ENCODE measurements around the gene SFT2D1.

Gene SFT2D1

DNA sequence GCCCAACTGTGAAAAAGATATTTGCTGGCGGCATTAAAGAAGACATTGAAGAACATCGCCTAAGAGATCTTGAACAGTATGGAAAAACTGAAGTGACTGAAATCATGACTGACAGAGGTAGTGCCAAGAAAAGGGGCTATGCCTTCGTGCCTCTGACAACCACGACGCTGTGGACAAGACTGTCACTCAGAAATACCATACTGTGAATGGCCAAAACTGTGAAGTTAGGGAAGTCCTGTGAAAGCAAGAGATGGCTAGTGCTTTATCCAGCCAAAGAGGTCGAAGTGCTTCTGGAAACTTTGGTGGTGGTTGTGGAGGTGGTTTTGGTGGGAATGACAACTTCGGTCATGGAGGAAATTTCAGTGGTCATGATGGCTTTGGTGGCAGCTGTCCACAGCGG is 7.5 kb downstream of the SFT2D1 start:
- no peak overlapping the region for H3K4me3 ChIP-seq (ENCODE audit: low read length)
- DNase-seq (ENCODE audit: low read depth), result no peak
- TF ChIP-seq, protein P1, sequence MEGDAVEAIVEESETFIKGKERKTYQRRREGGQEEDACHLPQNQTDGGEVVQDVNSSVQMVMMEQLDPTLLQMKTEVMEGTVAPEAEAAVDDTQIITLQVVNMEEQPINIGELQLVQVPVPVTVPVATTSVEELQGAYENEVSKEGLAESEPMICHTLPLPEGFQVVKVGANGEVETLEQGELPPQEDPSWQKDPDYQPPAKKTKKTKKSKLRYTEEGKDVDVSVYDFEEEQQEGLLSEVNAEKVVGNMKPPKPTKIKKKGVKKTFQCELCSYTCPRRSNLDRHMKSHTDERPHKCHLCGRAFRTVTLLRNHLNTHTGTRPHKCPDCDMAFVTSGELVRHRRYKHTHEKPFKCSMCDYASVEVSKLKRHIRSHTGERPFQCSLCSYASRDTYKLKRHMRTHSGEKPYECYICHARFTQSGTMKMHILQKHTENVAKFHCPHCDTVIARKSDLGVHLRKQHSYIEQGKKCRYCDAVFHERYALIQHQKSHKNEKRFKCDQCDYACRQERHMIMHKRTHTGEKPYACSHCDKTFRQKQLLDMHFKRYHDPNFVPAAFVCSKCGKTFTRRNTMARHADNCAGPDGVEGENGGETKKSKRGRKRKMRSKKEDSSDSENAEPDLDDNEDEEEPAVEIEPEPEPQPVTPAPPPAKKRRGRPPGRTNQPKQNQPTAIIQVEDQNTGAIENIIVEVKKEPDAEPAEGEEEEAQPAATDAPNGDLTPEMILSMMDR (conservative IDR thresholded peaks at IDR 0.05; ENCODE audit: low read length), result no peak

- TF ChIP-seq, protein P1 (conservative IDR thresholded peaks at IDR 0.05; ENCODE audit: low read length), result no peak
- no peak for DNase-seq (ENCODE audit: low read depth)
- H3K4me3 ChIP-seq (ENCODE audit: low read length), result no peak overlapping the region
These were observed 9.0 kb downstream of the SFT2D1 start for GRCh38 chr6:166333172-166333995.

DNA sequence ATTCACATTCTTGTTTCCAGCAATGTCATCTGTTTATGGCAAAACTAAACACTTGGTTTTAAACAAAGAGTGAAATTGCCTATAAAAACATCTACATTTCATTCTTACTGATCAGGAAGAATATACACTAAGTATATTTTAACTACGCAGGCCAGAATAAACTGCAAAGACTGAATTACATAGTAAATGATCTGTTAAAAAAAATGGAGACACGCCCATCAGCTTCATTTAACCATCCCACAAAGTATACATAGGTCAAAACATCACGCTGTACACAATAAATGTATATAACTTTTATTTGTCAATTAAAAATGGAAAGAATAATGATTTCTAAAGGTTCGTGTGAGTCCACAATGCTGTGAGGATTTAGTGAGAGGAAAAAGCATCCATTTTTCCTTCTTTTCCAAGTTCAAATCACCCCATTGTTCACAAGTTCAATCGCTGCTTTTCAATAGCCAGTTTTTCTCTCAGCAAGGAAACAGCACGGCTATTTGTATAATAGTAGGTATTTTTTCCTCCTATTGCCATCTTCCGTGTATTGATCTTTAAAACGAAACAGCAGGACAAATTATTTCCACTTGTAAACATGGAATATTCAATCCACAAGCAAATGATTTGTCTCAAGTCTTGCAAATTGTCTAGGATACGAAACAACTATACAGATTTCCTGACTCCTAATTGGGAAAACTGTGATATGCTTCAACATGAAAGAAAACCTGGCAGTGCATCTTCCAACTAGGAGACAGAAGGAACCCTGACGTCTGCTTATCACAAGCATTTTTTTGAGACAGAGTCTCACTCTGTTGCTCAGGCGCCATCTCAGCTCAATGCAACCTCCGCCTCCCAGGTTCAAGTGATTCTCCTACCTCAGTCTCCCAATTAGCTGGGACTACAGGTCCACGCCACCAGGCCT is 10.6 kb downstream of the SFT2D1 start:
- no peak overlapping the region for H3K4me3 ChIP-seq (ENCODE audit: low read length)
- TF ChIP-seq, protein P1 (conservative IDR thresholded peaks at IDR 0.05; ENCODE audit: low read length), result no peak
- no peak for DNase-seq (ENCODE audit: low read depth)

DNA sequence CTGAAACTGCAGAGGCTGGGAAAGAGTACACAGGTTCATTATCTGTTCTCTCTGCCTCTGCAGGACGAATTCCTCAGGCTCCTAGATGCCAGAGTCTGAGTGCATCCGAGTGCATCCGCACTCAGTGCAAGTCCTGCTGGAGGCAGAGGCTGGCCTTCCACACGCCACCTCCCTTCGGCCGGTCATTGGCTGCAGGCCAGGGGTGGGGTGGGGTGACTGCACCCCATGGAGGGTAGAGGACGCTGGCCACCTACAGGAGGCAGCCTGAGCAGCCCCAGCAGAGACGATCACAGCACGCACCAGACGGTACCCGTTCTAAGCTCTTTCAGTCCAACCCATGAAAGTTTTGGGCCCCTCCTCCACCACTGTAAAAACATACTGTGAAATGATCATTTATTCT is 11.7 kb downstream of the SFT2D1 start:
- no peak overlapping the region for H3K4me3 ChIP-seq (ENCODE audit: low read length)
- no peak for DNase-seq (ENCODE audit: low read depth)
- TF ChIP-seq, protein P1 (conservative IDR thresholded peaks at IDR 0.05; ENCODE audit: low read length), result no peak

DNA sequence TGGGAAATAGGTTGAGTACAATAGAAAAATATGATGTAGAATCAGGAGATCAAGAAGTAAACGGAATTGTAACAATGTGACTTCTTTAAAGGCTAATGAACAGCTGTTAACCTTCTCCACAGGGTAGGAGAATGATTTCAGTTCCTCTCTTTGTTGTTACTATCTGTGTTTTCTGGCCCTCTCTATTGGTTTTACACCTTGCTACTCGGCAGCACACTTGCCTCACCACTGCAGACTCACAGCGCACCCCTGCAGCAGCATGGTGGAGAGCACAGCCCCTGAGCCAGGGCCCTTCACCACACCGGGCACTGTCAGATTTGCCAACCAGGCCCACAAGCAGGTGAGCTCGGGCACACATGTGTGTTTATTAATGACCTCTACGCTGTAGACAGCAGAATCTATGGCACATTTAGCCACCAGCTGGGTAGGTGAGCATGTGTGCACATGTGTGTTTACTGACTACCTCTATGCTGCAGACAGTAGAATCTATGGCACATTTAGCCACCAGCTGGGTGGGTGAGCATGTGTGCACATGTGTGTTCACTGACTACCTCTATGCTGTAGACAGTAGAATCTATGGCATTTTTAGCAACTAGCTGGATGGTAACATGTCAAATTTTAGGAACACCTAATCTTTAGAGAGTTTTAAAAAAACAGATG is 16.8 kb downstream of the SFT2D1 start:
- DNase-seq (ENCODE audit: low read depth), result no peak
- H3K4me3 ChIP-seq (ENCODE audit: low read length), result no peak overlapping the region
- TF ChIP-seq, protein P1 (conservative IDR thresholded peaks at IDR 0.05; ENCODE audit: low read length), result no peak

DNA sequence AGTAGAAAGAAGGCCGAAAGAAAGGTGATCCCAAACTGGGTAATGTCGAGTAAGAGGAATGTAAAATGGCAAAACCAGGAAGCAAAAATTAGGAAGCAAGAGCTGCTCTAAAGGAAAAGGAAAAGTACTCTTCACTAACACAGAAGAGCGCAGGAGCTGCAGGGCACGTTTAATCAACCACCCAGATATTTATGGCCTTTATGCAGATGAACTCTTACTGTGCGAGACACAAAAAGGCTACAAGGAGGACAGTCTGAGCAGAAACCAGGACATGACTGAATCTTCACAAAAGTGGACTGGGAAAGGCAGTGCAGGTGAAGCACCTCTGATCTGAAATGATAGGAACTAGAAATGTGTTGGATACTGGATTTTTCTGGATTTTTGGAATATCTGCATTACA is 18.9 kb downstream of the SFT2D1 start:
- H3K4me3 ChIP-seq (ENCODE audit: low read length), result no peak overlapping the region
- TF ChIP-seq, protein P1 (conservative IDR thresholded peaks at IDR 0.05; ENCODE audit: low read length), result no peak
- no peak for DNase-seq (ENCODE audit: low read depth)

All from AG10803 (cell line).